ENCODE data around the gene STXBP4. TPM values are rescaled to one million over a fixed set of nuclear protein-coding genes. Genes with fewer than 3 reads are reported as not detected.

Gene STXBP4
- total RNA-seq, 1 experiment from 2014 or later, result 16.5 TPM

DNA sequence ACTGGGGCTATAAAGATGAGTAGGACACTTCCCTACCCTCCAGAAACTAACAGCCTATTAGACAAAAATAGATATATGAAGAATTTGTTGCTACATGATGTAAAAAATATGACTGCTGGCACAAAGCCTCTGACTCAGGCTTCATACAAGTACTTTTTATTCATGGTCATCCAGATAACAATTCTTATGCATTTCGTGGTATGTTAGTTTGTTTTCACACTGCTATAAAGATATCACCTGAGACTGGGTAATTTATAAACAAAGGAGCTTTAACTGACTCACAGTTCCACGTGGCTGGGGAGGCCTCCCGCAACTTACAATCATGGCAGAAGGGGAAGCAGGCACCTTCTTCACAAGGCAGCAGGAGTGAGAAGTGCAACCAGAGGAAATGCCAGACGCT, 183.7 kb downstream of the STXBP4 start:
- Mint-ChIP-seq H3K4me1 (no peaks in the 10 kb centered on the region), H3K9me3 (no peaks in the 10 kb centered on the region), H3K27ac (peak overlapping the region in 1 of 3 experiments; percentile 66; a peak in 3 of 7 replicates), H3K4me3 (no peak overlapping the region), H3K36me3 (ENCODE audit: insufficient read depth in 1 of 3, low read depth in 3 of 3) (no peaks in the 10 kb centered on the region), H3K27me3 (ENCODE audit: low read depth) (no peaks in the 10 kb centered on the region)
- Histone ChIP-seq H4K8ac (replicated peaks; ENCODE audit: insufficient read length, low read depth, low read length) (no peak overlapping the region), H3K9ac (ENCODE audit: extremely low read depth, insufficient read length, low read length) (no peak overlapping the region), H3K14ac (ENCODE audit: insufficient read depth, low read length) (no peak overlapping the region), H3K4ac (ENCODE audit: low read depth, low read length) (no peak overlapping the region), H3K56ac (ENCODE audit: insufficient read length, low read depth, low read length) (no peak overlapping the region), H2BK120ac (ENCODE audit: low read depth, low read length, poor library complexity, severe bottlenecking) (no peak overlapping the region), H2AK5ac (ENCODE audit: insufficient read length, low read length) (no peak overlapping the region), H2AFZ (ENCODE audit: low read length) (no peak overlapping the region), H2BK5ac (ENCODE audit: insufficient read length, low read length) (no peak overlapping the region), H4K20me1 (ENCODE audit: control insufficient read depth, insufficient read depth, insufficient read length) (no peaks in the 10 kb centered on the region), H2BK12ac (ENCODE audit: insufficient read length, low read depth, low read length) (no peak overlapping the region), H3K4me2 (ENCODE audit: insufficient read depth, insufficient read length, low read length) (no peak overlapping the region), H3K23me2 (ENCODE audit: insufficient read length, low read depth, low read length, poor library complexity, severe bottlenecking) (no peaks in the 10 kb centered on the region), H3K18ac (ENCODE audit: insufficient read length, low read depth, low read length) (no peak overlapping the region), H2BK15ac (ENCODE audit: low read depth, low read length) (no peak overlapping the region), H4K91ac (ENCODE audit: insufficient read length, low read depth, low read length) (no peak overlapping the region), H3K23ac (ENCODE audit: insufficient read length, low read depth, low read length) (no peak overlapping the region), H3T11ph (ENCODE audit: low read length) (no peak overlapping the region), H3K9me3 (ENCODE audit: control insufficient read depth, low read depth, low read length) (no peaks in the 10 kb centered on the region), H3K27me3 (ENCODE audit: insufficient read depth, low read length) (no peaks in the 10 kb centered on the region), H3K27ac (ENCODE audit: insufficient read length, low read depth, low read length) (no peak overlapping the region), H3K79me2 (ENCODE audit: insufficient read depth, low read length) (no peaks in the 10 kb centered on the region), H2BK20ac (ENCODE audit: low read depth, low read length, poor library complexity, severe bottlenecking) (no peak overlapping the region), H3K79me1 (ENCODE audit: insufficient read depth, low read depth, low read length, poor library complexity, severe bottlenecking) (no peaks in the 10 kb centered on the region), H4K5ac (ENCODE audit: insufficient read length, low read depth, low read length) (no peak overlapping the region), H3K4me1 (ENCODE audit: insufficient read depth, low read length) (no peaks in the 10 kb centered on the region)
- TF ChIP-seq, protein P1, sequence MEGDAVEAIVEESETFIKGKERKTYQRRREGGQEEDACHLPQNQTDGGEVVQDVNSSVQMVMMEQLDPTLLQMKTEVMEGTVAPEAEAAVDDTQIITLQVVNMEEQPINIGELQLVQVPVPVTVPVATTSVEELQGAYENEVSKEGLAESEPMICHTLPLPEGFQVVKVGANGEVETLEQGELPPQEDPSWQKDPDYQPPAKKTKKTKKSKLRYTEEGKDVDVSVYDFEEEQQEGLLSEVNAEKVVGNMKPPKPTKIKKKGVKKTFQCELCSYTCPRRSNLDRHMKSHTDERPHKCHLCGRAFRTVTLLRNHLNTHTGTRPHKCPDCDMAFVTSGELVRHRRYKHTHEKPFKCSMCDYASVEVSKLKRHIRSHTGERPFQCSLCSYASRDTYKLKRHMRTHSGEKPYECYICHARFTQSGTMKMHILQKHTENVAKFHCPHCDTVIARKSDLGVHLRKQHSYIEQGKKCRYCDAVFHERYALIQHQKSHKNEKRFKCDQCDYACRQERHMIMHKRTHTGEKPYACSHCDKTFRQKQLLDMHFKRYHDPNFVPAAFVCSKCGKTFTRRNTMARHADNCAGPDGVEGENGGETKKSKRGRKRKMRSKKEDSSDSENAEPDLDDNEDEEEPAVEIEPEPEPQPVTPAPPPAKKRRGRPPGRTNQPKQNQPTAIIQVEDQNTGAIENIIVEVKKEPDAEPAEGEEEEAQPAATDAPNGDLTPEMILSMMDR (conservative IDR thresholded peaks at IDR 0.05), result no peak
- DNase-seq, result no peak
- no CpG with 5 or more reads among the region's 4 CpGs for WGBS (ENCODE audit: extremely low coverage, insufficient read length, low lambda C conversion rate)

Data from H9 (cell line).